Hepatocyte (in vitro differentiated cells): ENCODE measurements around the gene PAFAH2.

Experiments used
- CTCF ChIP-seq: fragments of 200-600 bp; sonication (generic); IDR thresholded peaks from 2 replicates; pipeline ENCODE4 v1.5.1; 2016; ENCODE audit warnings: antibody characterized with exemption, mild to moderate bottlenecking; ENCODE audit not compliant: poor library complexity
- EZH2 ChIP-seq: fragments of 200-600 bp; sonication (generic); IDR thresholded peaks from 2 replicates; pipeline ENCODE4 v1.6.1; 2016; ENCODE audit warnings: antibody characterized with exemption, mild to moderate bottlenecking, borderline replicate concordance
- EZH2phosphoT487 ChIP-seq: fragments of 200-600 bp; sonication (generic); IDR thresholded peaks from one replicate; pipeline ENCODE4 v1.6.1; 2018; ENCODE audit warnings: antibody characterized with exemption, mild to moderate bottlenecking, low read depth, moderate library complexity; ENCODE audit not compliant: unreplicated experiment, severe bottlenecking

GRCh38 chr1:25922056-25922970 lies 75.5 kb downstream of the PAFAH2 start:
- TF ChIP-seq CTCF (no peak), EZH2 (no peak), EZH2phosphoT487 (no peak)
